Measurements from ENCODE around the gene WDR36. TPM values are rescaled to one million over a fixed set of nuclear protein-coding genes. Genes with fewer than 3 reads are reported as not detected.

WDR36 gene
- total RNA-seq: 10 to 100 TPM; 79.7 to 80.7 TPM

GRCh38 chr5:111092062-111092853 lies at the start of gene WDR36:
WDR36 (plus strand) TSS chr5:111092348; CDS start chr5:111092457, 109 bp downstream.
- Mint-ChIP-seq H3K4me1 (peaks cover 30% of the 10 kb centered on the region), H3K4me3 (peak within 1 kb of the TSS; percentile 88), H3K9me3 (peaks cover 2% of the 10 kb centered on the region), H3K27ac (peak within 1 kb of the TSS; percentile 96), H3K36me3 (peaks cover 33% of the 10 kb centered on the region), H3K27me3 (peaks cover 13% of the 10 kb centered on the region)
- peak; percentile 89 for DNase-seq

- peaks cover 9% of the 10 kb centered on the region for H3K27me3 Mint-ChIP-seq
- no peaks in the 10 kb centered on the region for H3K4me1 Mint-ChIP-seq
- no peaks in the 10 kb centered on the region for H3K36me3 Mint-ChIP-seq
- H3K9me3 Mint-ChIP-seq: no peaks in the 10 kb centered on the region
- H3K27ac Mint-ChIP-seq: no peak overlapping the region
- no peak overlapping the region for H3K4me3 Mint-ChIP-seq
- DNase-seq: no peak
Measured at GRCh38 chr5:111043712-111044506, 48.2 kb upstream of the WDR36 start.

- Mint-ChIP-seq H3K36me3 (no peaks in the 10 kb centered on the region), H3K27me3 (peaks cover 42% of the 10 kb centered on the region), H3K4me1 (no peaks in the 10 kb centered on the region), H3K4me3 (no peak overlapping the region), H3K27ac (no peak overlapping the region), H3K9me3 (peaks cover 4% of the 10 kb centered on the region)
- no peak for DNase-seq
Measured at GRCh38 chr5:111058064-111058463, 34.1 kb upstream of the WDR36 start.

GRCh38 chr5:111060169-111060568 lies 32.0 kb upstream of the WDR36 start:
- H3K36me3 Mint-ChIP-seq: no peaks in the 10 kb centered on the region
- H3K27ac Mint-ChIP-seq: no peak overlapping the region
- H3K4me1 Mint-ChIP-seq: no peaks in the 10 kb centered on the region
- peaks cover 4% of the 10 kb centered on the region for H3K9me3 Mint-ChIP-seq
- peaks cover 34% of the 10 kb centered on the region for H3K27me3 Mint-ChIP-seq
- no peak overlapping the region for H3K4me3 Mint-ChIP-seq
- no peak for DNase-seq

GRCh38 chr5:111061618-111062017 lies 30.5 kb upstream of the WDR36 start:
- peaks cover 39% of the 10 kb centered on the region for H3K27me3 Mint-ChIP-seq
- no peak overlapping the region for H3K27ac Mint-ChIP-seq
- H3K4me1 Mint-ChIP-seq: no peaks in the 10 kb centered on the region
- no peak for DNase-seq
- no peak overlapping the region for H3K4me3 Mint-ChIP-seq
- peaks cover 4% of the 10 kb centered on the region for H3K9me3 Mint-ChIP-seq
- H3K36me3 Mint-ChIP-seq: no peaks in the 10 kb centered on the region

GRCh38 chr5:111063709-111064322 lies 28.3 kb upstream of the WDR36 start:
- H3K4me3 Mint-ChIP-seq: no peak overlapping the region
- H3K4me1 Mint-ChIP-seq: no peaks in the 10 kb centered on the region
- H3K27me3 Mint-ChIP-seq: peaks cover 39% of the 10 kb centered on the region
- H3K27ac Mint-ChIP-seq: no peak overlapping the region
- no peak for DNase-seq
- peaks cover 3% of the 10 kb centered on the region for H3K9me3 Mint-ChIP-seq
- no peaks in the 10 kb centered on the region for H3K36me3 Mint-ChIP-seq

- H3K27me3 Mint-ChIP-seq: peaks cover 63% of the 10 kb centered on the region
- no peak overlapping the region for H3K4me3 Mint-ChIP-seq
- H3K27ac Mint-ChIP-seq: no peak overlapping the region
- H3K9me3 Mint-ChIP-seq: no peaks in the 10 kb centered on the region
- H3K36me3 Mint-ChIP-seq: no peaks in the 10 kb centered on the region
- H3K4me1 Mint-ChIP-seq: peaks cover 10% of the 10 kb centered on the region
- no peak for DNase-seq
Measured at GRCh38 chr5:111066261-111066938, 25.7 kb upstream of the WDR36 start.

- Mint-ChIP-seq H3K4me3 (no peak overlapping the region), H3K4me1 (peaks cover 19% of the 10 kb centered on the region), H3K36me3 (peaks cover under 1% of the 10 kb centered on the region), H3K27ac (no peak overlapping the region), H3K27me3 (peaks cover 81% of the 10 kb centered on the region), H3K9me3 (no peaks in the 10 kb centered on the region)
- DNase-seq: no peak
Measured at GRCh38 chr5:111068213-111068612, 23.9 kb upstream of the WDR36 start.

GRCh38 chr5:111069839-111070238 lies 22.3 kb upstream of the WDR36 start:
- H3K27me3 Mint-ChIP-seq: peaks cover 93% of the 10 kb centered on the region
- H3K9me3 Mint-ChIP-seq: no peaks in the 10 kb centered on the region
- no peak overlapping the region for H3K27ac Mint-ChIP-seq
- H3K4me3 Mint-ChIP-seq: no peak overlapping the region
- no peak for DNase-seq
- peaks cover 29% of the 10 kb centered on the region for H3K4me1 Mint-ChIP-seq
- peaks cover 2% of the 10 kb centered on the region for H3K36me3 Mint-ChIP-seq

- H3K36me3 Mint-ChIP-seq: peaks cover 2% of the 10 kb centered on the region
- H3K4me3 Mint-ChIP-seq: peak overlapping the region; percentile 63
- H3K27ac Mint-ChIP-seq: no peak overlapping the region
- H3K27me3 Mint-ChIP-seq: peaks cover 91% of the 10 kb centered on the region
- peaks cover 33% of the 10 kb centered on the region for H3K4me1 Mint-ChIP-seq
- DNase-seq: peak; percentile 52
- no peaks in the 10 kb centered on the region for H3K9me3 Mint-ChIP-seq
Measured at GRCh38 chr5:111070272-111071134, 21.6 kb upstream of the WDR36 start.

GRCh38 chr5:111071413-111071812 lies 20.7 kb upstream of the WDR36 start, which contains the start of gene TSLP:
TSLP (plus strand) TSS chr5:111071713; CDS start chr5:111071891, 178 bp downstream.
- H3K4me3 Mint-ChIP-seq: peak within 1 kb of the TSS; percentile 92
- no peak for DNase-seq
- peaks cover 82% of the 10 kb centered on the region for H3K27me3 Mint-ChIP-seq
- H3K27ac Mint-ChIP-seq: no peak within 1 kb of the TSS
- H3K36me3 Mint-ChIP-seq: peaks cover 2% of the 10 kb centered on the region
- no peaks in the 10 kb centered on the region for H3K9me3 Mint-ChIP-seq
- peaks cover 37% of the 10 kb centered on the region for H3K4me1 Mint-ChIP-seq

GRCh38 chr5:111072949-111073682 lies 19.0 kb upstream of the WDR36 start:
- peaks cover 2% of the 10 kb centered on the region for H3K36me3 Mint-ChIP-seq

GRCh38 chr5:111074244-111074643 lies 17.9 kb upstream of the WDR36 start:
- peak overlapping the region; percentile 92 for H3K4me3 Mint-ChIP-seq
- H3K36me3 Mint-ChIP-seq: peaks cover 2% of the 10 kb centered on the region
- no peak for DNase-seq
- H3K9me3 Mint-ChIP-seq: no peaks in the 10 kb centered on the region
- H3K27me3 Mint-ChIP-seq: peaks cover 64% of the 10 kb centered on the region
- no peak overlapping the region for H3K27ac Mint-ChIP-seq
- H3K4me1 Mint-ChIP-seq: peaks cover 37% of the 10 kb centered on the region

More at GRCh38 chr5:111072949-111073682, 19.0 kb upstream of the WDR36 start:
- Mint-ChIP-seq H3K4me3 (peak overlapping the region; percentile 92), H3K27me3 (peaks cover 69% of the 10 kb centered on the region), H3K9me3 (no peaks in the 10 kb centered on the region), H3K4me1 (peaks cover 37% of the 10 kb centered on the region), H3K27ac (peak overlapping the region; percentile 5)
- DNase-seq: peak; percentile 78
